ENCODE results near the gene SEL1L2.

The SEL1L2 gene

GRCh38 chr20:13929836-13930235 is 60.6 kb downstream of the SEL1L2 start:
- DNase-seq, result no peak

DNA sequence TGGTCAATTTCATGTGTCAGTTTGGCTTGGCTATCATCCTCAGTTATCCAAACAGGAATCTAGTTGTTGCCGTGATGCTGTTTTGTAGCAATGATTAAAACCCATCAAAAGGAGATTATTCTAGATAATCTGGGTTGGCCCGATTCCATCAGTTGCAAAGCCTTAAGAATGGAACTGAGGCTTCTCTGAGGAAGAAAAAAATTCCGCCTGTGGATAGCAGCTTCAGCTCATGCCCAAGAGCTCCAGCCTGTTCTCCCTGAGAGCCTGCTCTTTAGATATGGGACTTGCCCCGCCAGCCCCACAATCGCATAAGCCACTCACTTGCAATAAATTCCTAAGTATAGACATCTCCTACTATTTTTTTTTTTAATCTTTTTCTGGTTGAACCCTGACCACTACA is 61.5 kb downstream of the SEL1L2 start:
- DNase-seq, result no peak

DNA sequence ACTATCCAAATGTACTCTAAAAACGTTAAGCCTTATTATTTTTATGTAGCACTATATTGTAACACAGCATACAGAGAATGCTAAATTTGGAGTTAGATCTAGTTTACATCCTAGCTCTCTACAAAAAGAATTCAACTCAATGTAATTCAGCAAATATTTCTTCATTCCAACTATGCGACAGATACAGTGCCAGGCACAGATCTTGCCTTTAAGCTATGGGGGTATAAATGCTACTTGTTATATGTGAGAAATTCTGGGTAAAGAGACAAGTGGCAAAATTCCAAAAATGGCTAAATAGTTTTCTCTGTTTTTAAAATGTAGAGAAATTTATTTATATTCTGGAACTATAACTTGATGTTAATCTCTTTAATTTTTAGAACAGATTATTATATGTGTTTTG is 63.2 kb downstream of the SEL1L2 start:
- no peak for DNase-seq

GRCh38 chr20:13922241-13922640 is 68.2 kb downstream of the SEL1L2 start:
- no peak for DNase-seq

DNA sequence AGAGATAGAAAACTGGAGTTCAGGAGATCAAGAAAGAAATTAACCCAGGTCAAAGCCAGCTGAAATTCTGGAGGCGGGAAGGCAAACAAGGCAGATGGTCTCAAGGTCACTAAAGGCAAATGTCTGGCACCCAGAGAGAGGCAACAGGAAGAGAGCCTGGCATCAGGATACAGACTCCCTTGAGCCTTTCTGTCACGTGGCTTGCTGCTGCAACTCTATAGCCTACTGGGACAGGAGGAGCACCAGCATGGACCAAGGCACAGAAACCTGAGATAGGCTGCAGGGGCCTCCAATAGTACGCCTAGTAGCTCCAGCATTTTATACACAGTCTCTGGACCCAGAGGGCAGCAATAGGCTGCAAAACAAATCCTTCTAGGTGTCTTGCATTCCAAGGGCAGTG is 75.1 kb downstream of the SEL1L2 start:
- DNase-seq, result no peak

DNA sequence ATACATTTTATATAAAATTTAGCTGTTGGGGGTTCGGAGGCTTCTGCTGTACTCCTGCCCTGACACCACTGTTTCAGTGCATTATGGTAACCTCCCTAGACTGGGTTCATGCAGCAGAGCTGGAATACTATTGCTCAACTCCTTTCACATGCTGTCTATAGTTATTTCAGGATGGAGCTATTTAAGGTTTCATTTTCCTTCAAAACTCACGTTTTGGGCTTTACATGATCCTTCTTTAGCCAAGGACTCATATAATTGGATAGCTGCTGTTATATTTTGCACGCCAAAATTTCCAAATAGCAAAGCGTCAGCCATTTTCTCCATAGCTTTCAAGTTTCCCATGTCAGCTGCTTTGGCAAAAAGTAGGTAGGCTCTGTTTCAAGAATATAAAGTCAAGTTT is 76.8 kb downstream of the SEL1L2 start:
- DNase-seq, result no peak

DNA sequence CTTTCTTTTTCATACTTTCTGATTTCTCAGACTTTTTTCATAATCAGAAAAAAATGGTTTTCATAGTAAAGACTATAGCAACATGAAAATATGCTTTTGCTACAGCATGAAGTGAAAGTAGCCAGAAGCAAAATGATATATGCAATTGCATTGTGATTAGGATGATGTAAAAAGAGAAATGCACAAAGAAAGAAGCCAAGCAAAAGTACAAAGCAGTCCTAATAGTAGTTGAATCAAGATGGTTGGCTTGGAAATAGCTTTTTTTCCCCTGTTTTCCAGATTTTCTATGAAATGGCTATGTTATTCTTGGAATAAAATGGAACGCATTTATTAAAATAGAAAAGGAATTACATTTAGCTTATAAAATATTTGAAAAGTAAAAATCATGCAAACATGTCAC is 77.3 kb downstream of the SEL1L2 start:
- DNase-seq, result no peak

DNA sequence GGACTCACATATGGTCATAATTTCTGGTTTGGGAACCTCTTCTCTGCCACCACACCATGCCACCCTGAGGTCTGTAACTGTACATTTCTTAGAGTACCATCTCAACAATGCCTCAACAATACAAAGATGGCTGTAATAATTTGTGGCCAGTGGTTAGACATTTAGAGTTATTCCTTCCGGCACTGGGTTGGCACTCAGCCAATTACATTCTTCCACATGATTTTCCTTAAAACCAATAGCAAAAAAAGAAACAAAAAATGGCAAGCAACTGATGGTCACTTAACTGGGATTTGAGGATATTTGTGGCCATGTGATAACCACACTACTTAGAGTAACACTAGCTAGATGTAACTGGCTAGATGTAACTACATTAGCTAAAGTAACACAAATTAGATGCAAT is 79.9 kb downstream of the SEL1L2 start:
- no peak for DNase-seq

DNA sequence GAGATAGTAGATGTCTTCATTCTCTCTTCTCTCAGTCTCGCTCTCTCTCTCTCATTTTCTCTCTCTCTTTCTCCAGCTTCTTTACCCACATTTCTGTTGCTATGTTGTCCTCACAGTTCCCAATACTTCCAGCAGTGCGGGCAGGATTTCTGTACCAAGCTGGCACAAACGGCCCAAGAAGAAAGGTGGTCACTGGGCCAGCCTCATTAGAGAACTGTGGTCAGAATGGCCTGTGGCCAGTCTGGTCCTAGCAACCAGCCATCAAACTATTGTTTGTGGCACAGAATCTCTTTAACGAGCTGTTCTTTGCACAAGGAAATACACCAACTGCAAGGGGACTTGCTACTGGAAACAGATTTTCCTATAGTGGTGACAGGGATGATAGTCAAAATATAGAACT is 81.3 kb downstream of the SEL1L2 start:
- no peak for DNase-seq

- no peak for DNase-seq
Measured at GRCh38 chr20:13904766-13905165, 85.6 kb downstream of the SEL1L2 start.

DNA sequence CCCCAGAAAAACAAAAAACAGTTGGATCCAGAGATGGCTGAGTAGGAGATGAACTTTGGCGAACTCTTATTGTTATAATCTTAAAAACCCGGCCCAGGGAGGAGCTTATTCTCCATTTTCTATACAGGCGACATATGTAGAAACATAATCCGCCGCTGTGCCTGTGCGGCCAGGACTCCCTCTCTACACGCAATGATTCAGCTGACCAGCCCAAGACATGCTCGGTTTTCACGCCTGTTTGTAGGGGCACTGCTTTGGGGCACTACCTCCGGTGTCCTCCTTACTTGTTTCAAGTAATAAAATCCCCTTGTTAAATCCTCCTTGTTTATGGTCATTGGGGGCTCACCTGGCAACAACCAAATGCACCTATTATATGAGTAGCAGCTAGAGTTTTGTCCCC is 89.9 kb downstream of the SEL1L2 start:
- DNase-seq, result no peak

DNA sequence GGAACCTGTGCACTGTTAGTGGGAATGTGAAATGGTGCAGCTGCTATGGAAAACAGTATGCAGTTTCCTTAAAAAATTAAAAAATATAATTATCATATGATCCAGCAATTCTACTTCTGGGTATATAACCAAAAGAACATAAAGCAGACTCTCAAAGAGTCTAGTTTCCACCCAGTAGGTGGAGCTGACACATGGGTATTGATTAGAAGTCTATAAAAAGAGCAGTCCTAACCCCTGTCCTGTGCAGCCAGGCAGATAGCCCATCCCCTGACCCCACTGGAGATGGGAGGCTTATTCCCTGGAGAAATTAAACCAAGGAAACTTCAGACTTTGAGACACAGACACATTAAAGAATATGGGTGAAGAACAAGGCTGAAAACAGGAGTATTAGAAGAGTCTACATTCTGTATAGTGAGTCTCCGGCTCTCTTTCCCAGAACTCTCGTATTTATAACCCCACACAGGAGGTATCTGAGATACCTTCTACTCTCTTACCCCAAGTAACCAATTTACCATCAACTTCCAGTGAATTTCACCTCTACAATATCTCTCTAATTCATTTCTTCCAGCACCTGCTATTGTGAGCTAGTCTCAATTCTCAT is 92.3 kb downstream of the SEL1L2 start:
- no peak for DNase-seq

- DNase-seq, result no peak
Measured at GRCh38 chr20:13891575-13891974, 98.8 kb downstream of the SEL1L2 start.

- DNase-seq, result no peak
Measured at GRCh38 chr20:13884803-13885202, 105.6 kb downstream of the SEL1L2 start.

DNA sequence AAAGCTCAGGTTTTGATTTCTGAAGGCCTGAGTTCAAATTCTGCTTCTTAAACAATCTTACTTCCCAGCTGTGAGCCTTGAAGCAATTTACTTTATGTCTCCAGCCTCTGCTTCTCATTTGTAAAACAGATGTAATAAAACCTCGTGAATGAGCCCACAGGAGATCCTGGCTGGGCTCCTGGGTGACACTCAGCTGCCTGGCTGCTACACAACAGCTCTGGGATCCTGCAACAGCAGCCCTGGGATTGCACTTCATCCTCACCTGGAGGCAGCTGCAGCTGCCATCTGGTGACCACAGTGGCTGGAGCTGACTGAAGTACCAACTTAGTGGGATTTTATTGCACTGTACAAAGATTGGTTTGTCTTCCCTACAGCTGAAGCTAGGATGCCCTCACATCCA is 107.0 kb downstream of the SEL1L2 start:
- no peak for DNase-seq

DNA sequence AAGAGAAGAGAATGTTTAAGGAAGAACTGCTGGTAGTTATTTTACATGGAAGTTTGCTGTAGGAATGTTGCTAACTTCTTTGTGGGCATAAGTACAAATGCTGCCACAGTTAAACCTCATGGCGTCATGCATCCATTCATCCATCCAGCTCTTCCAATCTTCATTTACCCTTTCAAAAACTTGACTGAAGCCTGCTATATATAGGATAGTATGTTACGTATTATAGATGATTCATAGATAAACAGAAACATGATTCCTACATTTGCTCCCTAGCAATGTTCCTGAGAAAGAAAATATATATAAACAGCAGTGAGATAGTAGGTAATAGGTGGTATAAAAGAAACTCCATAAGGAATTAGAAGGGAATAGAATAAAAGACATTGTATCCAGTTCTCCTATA is 111.8 kb downstream of the SEL1L2 start:
- DNase-seq, result no peak

GRCh38 chr20:13877793-13878192 is 112.6 kb downstream of the SEL1L2 start:
- DNase-seq, result no peak

DNA sequence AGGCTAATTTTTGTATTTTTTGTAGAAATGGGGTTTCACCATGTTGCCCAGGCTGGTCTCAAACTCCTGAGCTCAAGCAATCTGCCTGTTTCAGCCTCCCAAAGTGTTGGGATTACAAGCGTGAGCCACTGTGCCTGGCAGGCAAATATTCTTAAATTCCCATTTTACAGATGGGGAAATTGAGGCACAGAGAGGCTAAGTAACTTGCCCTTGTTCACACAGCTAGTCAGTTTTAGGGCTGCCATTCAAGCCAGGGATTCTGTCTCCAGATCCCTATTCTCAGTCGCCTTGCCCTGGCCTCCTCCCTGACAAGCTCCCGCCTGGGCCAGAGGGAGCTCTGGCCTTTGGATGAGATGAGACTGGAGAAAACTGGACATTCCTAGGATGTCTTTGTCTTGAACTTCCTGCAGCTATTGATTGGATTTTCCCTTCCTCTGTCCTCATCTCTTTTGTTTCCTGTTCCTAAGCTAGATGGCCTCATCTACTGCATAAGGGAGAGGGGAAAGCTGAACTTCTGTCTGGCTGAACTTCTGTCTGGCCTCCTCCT is 115.1 kb downstream of the SEL1L2 start:
- no peak for DNase-seq

DNA sequence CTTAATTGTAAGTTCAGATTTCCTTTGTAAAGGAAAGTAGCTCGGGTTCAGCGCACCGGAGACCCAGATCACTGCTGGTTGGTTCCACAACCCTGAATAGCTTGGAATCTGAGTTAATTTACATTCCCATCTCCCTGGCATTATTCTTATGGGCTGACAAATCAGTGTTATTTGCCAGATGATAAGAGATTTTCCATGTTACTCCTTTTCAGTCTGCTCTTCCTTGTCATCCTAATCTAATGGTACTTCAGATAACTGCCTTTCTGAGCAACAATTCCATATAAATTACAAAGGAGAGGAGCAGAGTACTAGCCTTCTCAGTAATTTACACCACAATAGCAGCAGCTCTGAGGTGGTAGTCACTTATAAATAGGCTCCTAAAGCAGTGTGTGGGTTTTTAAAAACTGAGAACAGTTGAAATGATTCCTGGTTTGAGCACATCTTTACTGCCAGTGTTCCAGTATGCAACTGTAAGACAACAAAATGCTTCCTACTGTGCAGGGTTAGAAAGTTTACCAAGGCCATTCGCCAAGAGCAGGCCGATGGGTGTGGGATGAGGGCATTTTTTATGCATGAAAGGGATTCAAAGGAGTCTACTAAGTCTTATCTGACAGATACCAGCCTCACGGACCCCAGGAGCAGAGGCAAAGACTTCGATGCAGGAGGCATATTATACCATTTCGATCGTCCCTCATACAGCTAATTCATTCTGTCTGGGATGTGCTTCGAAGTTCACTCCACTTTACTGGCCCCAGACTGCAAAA is 115.8 kb downstream of the SEL1L2 start:
- no peak for DNase-seq

DNA sequence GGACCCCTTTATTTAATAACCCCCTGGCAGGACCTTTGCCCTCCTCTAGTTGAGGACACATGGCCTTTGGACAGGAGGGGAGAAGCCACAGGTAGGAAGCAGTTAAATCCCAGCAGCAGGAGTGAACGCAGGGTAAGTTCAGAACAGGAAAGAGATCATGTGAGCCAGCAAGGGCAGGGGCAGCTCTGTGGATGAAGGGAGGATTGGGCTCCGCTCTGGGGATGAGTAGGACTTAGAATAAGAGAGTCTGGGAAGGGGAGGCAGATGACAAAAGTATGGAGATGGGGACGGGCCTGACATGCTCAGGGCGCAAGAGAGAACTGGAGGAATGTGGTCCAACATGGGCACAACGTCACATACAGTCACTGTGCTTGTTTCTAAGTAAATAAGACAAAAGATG is 116.6 kb downstream of the SEL1L2 start:
- no peak for DNase-seq

- DNase-seq, result no peak
Measured at GRCh38 chr20:13870170-13870748, 120.2 kb downstream of the SEL1L2 start.

- DNase-seq, result no peak
Measured at GRCh38 chr20:13868331-13868730, 122.1 kb downstream of the SEL1L2 start.

- no peak for DNase-seq
Measured at GRCh38 chr20:13865791-13866351, 124.5 kb downstream of the SEL1L2 start.

DNA sequence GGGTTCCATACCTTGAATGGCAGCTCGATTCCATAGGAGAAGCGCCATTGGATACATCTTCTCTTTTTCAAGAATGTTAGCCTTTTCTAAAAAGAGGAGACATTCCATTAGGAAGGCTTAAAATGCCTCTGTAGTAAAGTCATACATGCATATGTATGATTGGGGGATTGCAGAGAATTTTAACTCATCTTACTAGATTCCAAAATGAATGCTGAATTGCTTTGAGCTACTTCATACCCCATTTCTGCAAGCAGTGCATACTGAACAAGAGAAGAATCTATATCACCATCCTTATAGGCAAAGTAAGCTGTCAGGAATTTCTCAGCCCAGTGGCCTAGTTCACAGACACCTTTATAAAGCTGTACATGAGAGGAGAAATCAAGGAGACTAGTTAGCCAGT is 125.3 kb downstream of the SEL1L2 start:
- no peak for DNase-seq

Measured in activated CD4-positive, CD25-positive, alpha-beta regulatory T cell treated with anti-CD3 and anti-CD28 coated beads, Interleukin-2, amount 50 U/mL, for 72 hours (primary cell).